Measurements from ENCODE around the gene UIMC1.

UIMC1 gene

DNA sequence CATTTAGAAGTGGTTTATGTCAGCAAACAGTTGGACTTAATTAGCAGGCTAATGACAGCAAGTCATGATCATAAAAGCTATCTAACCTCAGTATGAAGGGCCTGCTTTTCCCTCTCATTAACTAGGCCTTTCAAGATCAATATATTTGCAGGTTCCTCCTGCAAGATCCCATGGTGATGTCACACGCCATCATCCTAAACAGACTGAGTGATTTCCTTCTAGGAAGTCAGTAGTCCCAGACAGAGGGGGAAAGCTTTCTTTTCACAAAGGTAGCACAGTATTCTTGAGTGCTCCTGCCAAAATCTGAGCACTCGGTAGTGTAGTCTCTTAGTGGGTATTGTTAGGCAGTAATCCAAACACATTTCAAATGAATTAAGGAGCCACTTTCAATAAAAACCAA is 52.5 kb downstream of the UIMC1 start:
- TF ChIP-seq, protein P1, sequence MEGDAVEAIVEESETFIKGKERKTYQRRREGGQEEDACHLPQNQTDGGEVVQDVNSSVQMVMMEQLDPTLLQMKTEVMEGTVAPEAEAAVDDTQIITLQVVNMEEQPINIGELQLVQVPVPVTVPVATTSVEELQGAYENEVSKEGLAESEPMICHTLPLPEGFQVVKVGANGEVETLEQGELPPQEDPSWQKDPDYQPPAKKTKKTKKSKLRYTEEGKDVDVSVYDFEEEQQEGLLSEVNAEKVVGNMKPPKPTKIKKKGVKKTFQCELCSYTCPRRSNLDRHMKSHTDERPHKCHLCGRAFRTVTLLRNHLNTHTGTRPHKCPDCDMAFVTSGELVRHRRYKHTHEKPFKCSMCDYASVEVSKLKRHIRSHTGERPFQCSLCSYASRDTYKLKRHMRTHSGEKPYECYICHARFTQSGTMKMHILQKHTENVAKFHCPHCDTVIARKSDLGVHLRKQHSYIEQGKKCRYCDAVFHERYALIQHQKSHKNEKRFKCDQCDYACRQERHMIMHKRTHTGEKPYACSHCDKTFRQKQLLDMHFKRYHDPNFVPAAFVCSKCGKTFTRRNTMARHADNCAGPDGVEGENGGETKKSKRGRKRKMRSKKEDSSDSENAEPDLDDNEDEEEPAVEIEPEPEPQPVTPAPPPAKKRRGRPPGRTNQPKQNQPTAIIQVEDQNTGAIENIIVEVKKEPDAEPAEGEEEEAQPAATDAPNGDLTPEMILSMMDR (IDR thresholded peaks at IDR 0.05; ENCODE audit: low read depth, low read length) = no peak
- Histone ChIP-seq H3K36me3 (peaks cover 16% of the 10 kb centered on the region), H3K9me3 (no peaks in the 10 kb centered on the region), H3K27me3 (no peaks in the 10 kb centered on the region), H3K4me1 (peaks cover 7% of the 10 kb centered on the region), H3K4me3 (ENCODE audit: low read depth, low read length) (no peak overlapping the region)
- no peak for DNase-seq

DNA sequence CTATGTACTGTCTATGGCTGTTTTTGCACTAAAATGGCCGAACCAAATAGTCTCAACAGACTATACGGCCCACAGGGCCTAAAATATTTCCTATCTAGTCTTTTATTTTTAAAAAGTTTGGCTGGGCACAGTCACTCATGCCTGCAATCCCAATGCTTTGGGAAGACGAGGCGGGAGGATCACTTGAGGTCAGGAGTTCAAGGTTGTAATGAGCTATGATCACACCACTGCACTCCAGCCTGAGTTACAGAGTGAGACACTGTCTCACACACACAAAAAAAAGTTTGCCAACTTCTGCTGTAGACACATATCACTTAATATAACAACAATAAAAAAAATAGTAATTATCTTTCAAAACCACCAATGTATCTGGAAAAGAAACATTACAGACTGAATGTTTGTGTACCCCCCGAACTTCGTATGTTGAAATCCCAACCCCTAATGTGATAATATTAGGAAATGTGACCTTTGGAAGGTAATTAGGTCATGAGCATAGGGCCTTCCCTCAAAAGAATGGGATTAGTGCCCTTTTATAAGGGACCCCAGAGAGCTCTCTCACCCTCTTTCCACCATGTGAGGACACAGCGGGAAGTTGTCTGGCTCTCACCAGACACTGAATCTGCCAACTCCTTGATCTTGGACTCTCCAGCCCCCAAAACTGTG is 53.9 kb downstream of the UIMC1 start:
- Histone ChIP-seq H3K9me3 (no peaks in the 10 kb centered on the region), H3K4me1 (peaks cover 9% of the 10 kb centered on the region), H3K36me3 (peaks cover 25% of the 10 kb centered on the region), H3K4me3 (ENCODE audit: low read depth, low read length) (no peak overlapping the region), H3K27me3 (no peaks in the 10 kb centered on the region)
- DNase-seq = no peak
- TF ChIP-seq, protein P1 (IDR thresholded peaks at IDR 0.05; ENCODE audit: low read depth, low read length) = no peak

DNA sequence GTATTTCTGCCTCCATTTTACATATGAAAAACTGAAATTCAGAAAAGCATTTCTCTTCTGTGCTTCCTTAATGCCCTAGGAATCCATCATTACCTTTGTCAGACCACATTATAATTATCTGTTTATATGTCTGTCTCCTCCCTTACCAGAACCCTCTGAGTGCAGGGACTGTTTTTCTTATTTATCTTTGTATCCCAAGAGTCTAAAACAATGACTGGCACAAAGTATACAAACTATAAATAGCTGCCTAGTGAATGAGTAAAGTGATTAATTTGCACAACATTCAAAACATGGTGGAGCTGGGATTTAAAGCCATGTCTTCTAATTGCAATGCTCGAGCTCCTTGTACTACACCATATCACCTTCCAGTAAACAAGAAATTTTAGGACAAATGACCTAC is 58.1 kb downstream of the UIMC1 start:
- H3K4me1 ChIP-seq = peaks cover 2% of the 10 kb centered on the region; the same call in 1 of the 2 replicates
- H3K36me3 ChIP-seq = peaks cover 46% of the 10 kb centered on the region
- TF ChIP-seq, protein P1 (IDR thresholded peaks at IDR 0.05; ENCODE audit: low read depth, low read length) = no peak
- DNase-seq = no peak
- H3K4me3 ChIP-seq (ENCODE audit: low read depth, low read length) = no peak overlapping the region
- no peaks in the 10 kb centered on the region for H3K9me3 ChIP-seq
- no peaks in the 10 kb centered on the region for H3K27me3 ChIP-seq

DNA sequence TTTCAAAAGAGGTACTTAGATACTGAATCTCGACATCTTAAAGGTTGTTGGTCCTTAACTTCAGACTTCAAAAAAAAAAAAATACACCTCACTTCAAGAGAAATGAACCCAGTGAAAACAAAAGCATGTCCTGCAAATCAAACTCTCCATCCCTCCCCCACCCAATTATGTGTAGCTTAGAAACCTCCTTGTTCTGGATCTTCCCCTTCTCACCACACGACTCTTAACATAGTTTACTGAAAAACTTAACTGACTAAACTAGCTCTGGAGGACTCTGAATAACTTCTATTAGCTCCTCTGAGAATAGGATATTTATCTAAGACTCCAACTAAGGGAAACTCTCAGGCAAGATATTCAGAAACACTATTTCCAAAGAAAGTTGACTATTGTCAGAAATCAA is 58.7 kb downstream of the UIMC1 start:
- no peak for DNase-seq
- Histone ChIP-seq H3K4me1 (peaks cover 2% of the 10 kb centered on the region; the same call in 1 of the 2 replicates), H3K36me3 (peaks cover 51% of the 10 kb centered on the region), H3K27me3 (no peaks in the 10 kb centered on the region), H3K4me3 (ENCODE audit: low read depth, low read length) (no peak overlapping the region), H3K9me3 (no peaks in the 10 kb centered on the region)
- TF ChIP-seq, protein P1 (IDR thresholded peaks at IDR 0.05; ENCODE audit: low read depth, low read length) = no peak

DNA sequence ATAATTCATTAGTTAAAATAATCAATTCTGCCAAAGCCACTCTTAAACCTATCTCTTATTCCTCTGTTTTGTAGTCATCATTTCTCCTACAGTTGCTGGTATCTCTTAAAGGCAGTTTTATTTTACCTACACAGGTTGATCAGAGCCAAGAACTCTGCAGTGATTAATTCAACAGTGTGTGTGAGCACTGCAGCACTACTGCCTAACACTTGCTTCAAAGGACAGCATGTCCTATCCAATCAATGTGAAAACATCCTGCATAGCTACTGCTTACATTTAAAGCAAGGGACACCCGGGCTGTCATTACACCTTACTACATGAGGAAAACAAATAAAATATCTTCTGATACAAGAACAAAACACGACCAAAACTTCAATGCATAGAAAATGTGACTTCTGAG is 62.3 kb downstream of the UIMC1 start:
- Histone ChIP-seq H3K4me1 (peaks cover 2% of the 10 kb centered on the region; the same call in 1 of the 2 replicates), H3K27me3 (no peaks in the 10 kb centered on the region), H3K9me3 (no peaks in the 10 kb centered on the region), H3K36me3 (peaks cover 64% of the 10 kb centered on the region), H3K4me3 (ENCODE audit: low read depth, low read length) (no peak overlapping the region)
- TF ChIP-seq, protein P1 (IDR thresholded peaks at IDR 0.05; ENCODE audit: low read depth, low read length) = no peak
- no peak for DNase-seq

DNA sequence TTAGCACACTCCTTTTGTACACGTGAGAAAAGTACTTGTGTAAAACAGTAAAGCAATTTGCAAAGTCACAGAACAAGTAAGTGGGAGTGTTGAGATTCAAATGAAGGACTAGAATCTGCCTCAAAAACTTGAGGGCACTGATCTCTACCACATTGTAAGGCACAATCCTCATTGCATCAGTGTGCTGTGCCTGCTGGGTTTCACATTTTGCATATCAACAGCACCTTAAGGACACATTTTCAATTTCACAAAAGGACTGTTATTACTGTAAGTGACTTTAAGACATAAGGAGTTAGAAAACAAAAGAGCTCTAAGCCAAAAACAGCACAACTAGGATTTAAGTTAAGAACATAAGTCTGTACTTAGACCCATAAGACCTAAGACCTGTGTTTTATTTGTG is 62.8 kb downstream of the UIMC1 start:
- no peak for DNase-seq
- Histone ChIP-seq H3K9me3 (no peaks in the 10 kb centered on the region), H3K4me3 (ENCODE audit: low read depth, low read length) (no peak overlapping the region), H3K4me1 (peaks cover 2% of the 10 kb centered on the region; the same call in 1 of the 2 replicates), H3K27me3 (no peaks in the 10 kb centered on the region), H3K36me3 (peaks cover 63% of the 10 kb centered on the region)
- TF ChIP-seq, protein P1 (IDR thresholded peaks at IDR 0.05; ENCODE audit: low read depth, low read length) = no peak

Measured in BE2C (cell line).